Muscle of leg (tissue), 11 donors: ENCODE measurements around the gene GNAO1. TPM values are rescaled to one million over a fixed set of nuclear protein-coding genes. Genes with fewer than 3 reads are reported as not detected.

Experiments used
- DNase-seq: peaks from one replicate; pipeline ENCODE4 v3.0.0; 2013
- H3K27ac ChIP-seq: one replicate; pipeline ENCODE4 v1.5.1; 2013; ENCODE audit warnings: mild to moderate bottlenecking, low read length, control low read depth
- H3K27me3 ChIP-seq: one replicate; pipeline ENCODE4 v1.6.1; 2013; ENCODE audit warnings: low read length; ENCODE audit not compliant: control insufficient read depth, insufficient read depth
- H3K36me3 ChIP-seq: one replicate; pipeline ENCODE4 v1.6.1; 2013; ENCODE audit warnings: low read length; ENCODE audit not compliant: control insufficient read depth, insufficient read depth
- H3K4me1 ChIP-seq: one replicate; pipeline ENCODE4 v1.6.1; 2013; ENCODE audit warnings: low read length; ENCODE audit not compliant: control insufficient read depth, insufficient read depth
- H3K4me3 ChIP-seq: one replicate; pipeline ENCODE4 v1.5.1; 2013; ENCODE audit warnings: low read length, control low read depth
- H3K9me3 ChIP-seq: replicated peaks from 2 replicates; pipeline ENCODE4 v1.6.1; 2013; ENCODE audit warnings: low read depth, low read length; ENCODE audit not compliant: control insufficient read depth
- WGBS: methylation state at CpG from one replicate; pipeline ENCODE4 v1.1.5; 2013; ENCODE audit warnings: missing lambda C conversion rate; ENCODE audit not compliant: insufficient coverage; 5-methylcytosine and 5-hydroxymethylcytosine counted together
- polyA plus RNA-seq, 8 donors: library from polyadenylated mRNA; unstranded; fragments of 120-200 nt; gene quantifications; one replicate each; pipeline versions ENCODE4 v1.2.1 to v1.2.3, GENCODE V29; 2013; ENCODE audit warnings: inconsistent platforms in 1 of 8, low replicate concordance in 1 of 8; ENCODE audit not compliant: insufficient read length in 8 of 8, insufficient read depth in 1 of 8
- total RNA-seq: library from RNA; stranded (reverse); fragments of 120-200 nt; gene quantifications from one replicate; pipeline ENCODE4 v1.2.4, GENCODE V29; 2013

GNAO1 gene
- total and polyA plus RNA-seq, 9 donors: 0.49 to 3.2 (median 2.1) TPM

GRCh38 chr16:56234737-56235136, 43.4 kb downstream of the GNAO1 start:
- H3K27me3 ChIP-seq: no peaks in the 10 kb centered on the region
- no peaks in the 10 kb centered on the region for H3K9me3 ChIP-seq

GRCh38 chr16:56237451-56237930, 46.2 kb downstream of the GNAO1 start:
- no CpG with 5 or more reads among the region's 6 CpGs for WGBS
- no peaks in the 10 kb centered on the region for H3K36me3 ChIP-seq
- peaks cover 4% of the 10 kb centered on the region for H3K27me3 ChIP-seq
- peak; percentile 73 for DNase-seq
- peaks cover 7% of the 10 kb centered on the region for H3K4me1 ChIP-seq
- H3K9me3 ChIP-seq: no peaks in the 10 kb centered on the region
- H3K27ac ChIP-seq: no peak overlapping the region
- H3K4me3 ChIP-seq: no peak overlapping the region

More at GRCh38 chr16:56234737-56235136, 43.4 kb downstream of the GNAO1 start:
- Histone ChIP-seq H3K27ac (no peak overlapping the region), H3K4me3 (no peak overlapping the region), H3K4me1 (peaks cover 7% of the 10 kb centered on the region), H3K36me3 (no peaks in the 10 kb centered on the region)
- no peak for DNase-seq
- 100% methylated on average over 1 of the region's 5 CpGs for WGBS

- DNase-seq: no peak
- Histone ChIP-seq H3K4me1 (peaks cover 7% of the 10 kb centered on the region), H3K36me3 (no peaks in the 10 kb centered on the region), H3K27me3 (peaks cover 4% of the 10 kb centered on the region), H3K9me3 (no peaks in the 10 kb centered on the region), H3K4me3 (no peak overlapping the region), H3K27ac (no peak overlapping the region)
- 0% methylated on average over 1 of the region's 3 CpGs for WGBS
These were observed 46.9 kb downstream of the GNAO1 start for GRCh38 chr16:56238188-56238587.

GRCh38 chr16:56241596-56241995, 50.3 kb downstream of the GNAO1 start:
- Histone ChIP-seq H3K27me3 (peaks cover 4% of the 10 kb centered on the region), H3K36me3 (no peaks in the 10 kb centered on the region), H3K27ac (no peak overlapping the region), H3K9me3 (no peaks in the 10 kb centered on the region), H3K4me3 (no peak overlapping the region), H3K4me1 (peaks cover 12% of the 10 kb centered on the region)
- DNase-seq: no peak
- WGBS: 33% methylated on average over 1 of the region's 2 CpGs

GRCh38 chr16:56242740-56243139, 51.5 kb downstream of the GNAO1 start:
- Histone ChIP-seq H3K36me3 (no peaks in the 10 kb centered on the region), H3K9me3 (no peaks in the 10 kb centered on the region), H3K4me3 (no peak overlapping the region), H3K27ac (no peak overlapping the region), H3K4me1 (peaks cover 11% of the 10 kb centered on the region), H3K27me3 (peaks cover 4% of the 10 kb centered on the region)
- no CpG with 5 or more reads among the region's 4 CpGs for WGBS
- DNase-seq: no peak

GRCh38 chr16:56244612-56245011, 53.3 kb downstream of the GNAO1 start:
- no peak for DNase-seq
- no peaks in the 10 kb centered on the region for H3K36me3 ChIP-seq
- H3K27me3 ChIP-seq: peaks cover 4% of the 10 kb centered on the region
- H3K27ac ChIP-seq: no peak overlapping the region
- WGBS: 70% methylated on average over 2 of the region's 4 CpGs
- H3K4me3 ChIP-seq: no peak overlapping the region
- H3K9me3 ChIP-seq: no peaks in the 10 kb centered on the region
- peaks cover 6% of the 10 kb centered on the region for H3K4me1 ChIP-seq

GRCh38 chr16:56245197-56245596, 53.9 kb downstream of the GNAO1 start:
- H3K27ac ChIP-seq: no peak overlapping the region
- H3K4me3 ChIP-seq: no peak overlapping the region
- no peaks in the 10 kb centered on the region for H3K36me3 ChIP-seq
- H3K9me3 ChIP-seq: no peaks in the 10 kb centered on the region
- H3K4me1 ChIP-seq: peaks cover 6% of the 10 kb centered on the region
- H3K27me3 ChIP-seq: peaks cover 2% of the 10 kb centered on the region
- no peak for DNase-seq
- WGBS: 79% methylated on average over 4 of the region's 6 CpGs

- H3K27me3 ChIP-seq: peaks cover 2% of the 10 kb centered on the region
- no peak overlapping the region for H3K27ac ChIP-seq
- no peaks in the 10 kb centered on the region for H3K9me3 ChIP-seq
- WGBS: 48% methylated on average over 13 of the region's 13 CpGs
- no peak overlapping the region for H3K4me3 ChIP-seq
- H3K36me3 ChIP-seq: no peaks in the 10 kb centered on the region
- peaks cover 6% of the 10 kb centered on the region for H3K4me1 ChIP-seq
- DNase-seq: peak; percentile 23
These were observed 54.9 kb downstream of the GNAO1 start for GRCh38 chr16:56246051-56246817.

- H3K27me3 ChIP-seq: peaks cover 2% of the 10 kb centered on the region
- H3K27ac ChIP-seq: no peak overlapping the region
- no peak for DNase-seq
- no peaks in the 10 kb centered on the region for H3K9me3 ChIP-seq
- WGBS: 96% methylated on average over 7 of the region's 8 CpGs
- H3K36me3 ChIP-seq: no peaks in the 10 kb centered on the region
- H3K4me1 ChIP-seq: peaks cover 7% of the 10 kb centered on the region
- H3K4me3 ChIP-seq: no peak overlapping the region
These were observed 55.7 kb downstream of the GNAO1 start for GRCh38 chr16:56247018-56247417.

- Histone ChIP-seq H3K36me3 (no peaks in the 10 kb centered on the region), H3K9me3 (no peaks in the 10 kb centered on the region), H3K27me3 (peaks cover 2% of the 10 kb centered on the region), H3K27ac (no peak overlapping the region), H3K4me3 (no peak overlapping the region), H3K4me1 (peaks cover 15% of the 10 kb centered on the region)
- DNase-seq: no peak
These were observed 56.5 kb downstream of the GNAO1 start for GRCh38 chr16:56247808-56248207.
